Neural cell (in vitro differentiated cells): ENCODE data around the gene EMC9.

Experiments used
- CTCF ChIP-seq: fragments of 450-650 bp; IDR thresholded peaks from 2 replicates; pipeline ENCODE4 v1.5.1; 2014; ENCODE audit warnings: antibody characterized with exemption, mild to moderate bottlenecking, moderate library complexity; ENCODE audit not compliant: poor library complexity, severe bottlenecking
- EP300 ChIP-seq: fragments of 450-650 bp; conservative IDR thresholded peaks from 2 replicates; pipeline ENCODE4 v1.6.1; 2014; ENCODE audit warnings: antibody characterized with exemption, mild to moderate bottlenecking, moderate library complexity; ENCODE audit not compliant: poor library complexity, severe bottlenecking
- EZH2 ChIP-seq: fragments of 200-600, 300-800 bp; shearing (Covaris generic), sonication (generic); IDR thresholded peaks from 2 replicates; pipeline ENCODE4 v1.6.1; 2014; ENCODE audit warnings: antibody characterized with exemption, low read length, borderline replicate concordance, mild to moderate bottlenecking; ENCODE audit not compliant: insufficient read depth, poor library complexity, severe bottlenecking
- MXI1 ChIP-seq: fragments of 450-650 bp; conservative IDR thresholded peaks from 2 replicates; pipeline ENCODE4 v1.6.1; 2014; ENCODE audit warnings: antibody characterized with exemption, mild to moderate bottlenecking; ENCODE audit not compliant: poor library complexity, severe bottlenecking
- POLR2AphosphoS5 ChIP-seq: IDR thresholded peaks from 2 replicates; pipeline ENCODE4 v1.6.1; 2012
- RAD21 ChIP-seq: fragments of 450-650 bp; conservative IDR thresholded peaks from 2 replicates; pipeline ENCODE4 v1.6.1; 2014; ENCODE audit warnings: antibody characterized with exemption, mild to moderate bottlenecking, moderate library complexity
- REST ChIP-seq: IDR thresholded peaks from 2 replicates; pipeline ENCODE4 v1.6.1; 2012; ENCODE audit warnings: borderline replicate concordance
- TAF1 ChIP-seq: IDR thresholded peaks from 2 replicates; pipeline ENCODE4 v1.6.1; 2012; ENCODE audit warnings: low read depth

GRCh38 chr14:24184104-24184970, 42.9 kb upstream of the EMC9 start:
- TF ChIP-seq CTCF (no peak), TAF1 (no peak), POLR2AphosphoS5 (no peak), RAD21 (no peak), MXI1 (no peak), REST (no peak), EP300 (no peak), EZH2 (no peak)
